Liver (tissue), 9 donors: ENCODE measurements around the gene FAM9B. TPM values are rescaled to one million over a fixed set of nuclear protein-coding genes. Genes with fewer than 3 reads are reported as not detected.

Source experiments
- DNase-seq: peaks from one replicate; pipeline ENCODE4 v3.0.0-alpha.2; 2017; ENCODE audit warnings: low spot score
- H3K27ac ChIP-seq, 2 donors: one replicate each; pipeline ENCODE4 v1.7.0; 2013; ENCODE audit warnings: inconsistent platforms in 2 of 2, low read length in 2 of 2, control low read depth in 1 of 2, low read depth in 1 of 2, mild to moderate bottlenecking in 1 of 2
- H3K27me3 ChIP-seq, 4 donors: one replicate each; pipeline versions ENCODE4 v1.6.1 to v1.7.0; 2013; ENCODE audit warnings: low read length in 3 of 4, inconsistent platforms in 1 of 4, mild to moderate bottlenecking in 1 of 4, moderate library complexity in 1 of 4; ENCODE audit not compliant: control insufficient read depth in 4 of 4, insufficient read depth in 4 of 4
- H3K36me3 ChIP-seq, 4 donors: one replicate each; pipeline versions ENCODE4 v1.6.1 to v1.7.0; 2013; ENCODE audit warnings: low read length in 3 of 4, mild to moderate bottlenecking in 3 of 4, low read depth in 1 of 4, moderate library complexity in 1 of 4; ENCODE audit not compliant: control insufficient read depth in 4 of 4, insufficient read depth in 3 of 4
- H3K4me1 ChIP-seq, 4 donors: one replicate each; pipeline versions ENCODE4 v1.6.1 to v1.7.0; 2013; ENCODE audit warnings: low read length in 3 of 4, mild to moderate bottlenecking in 3 of 4, moderate library complexity in 1 of 4; ENCODE audit not compliant: control insufficient read depth in 4 of 4, insufficient read depth in 4 of 4
- H3K4me3 ChIP-seq, 3 donors: one replicate each; pipeline versions ENCODE4 v1.6.1 to v1.7.0; 2013; ENCODE audit warnings: low read length in 3 of 3, control low read depth in 1 of 3, low read depth in 1 of 3, mild to moderate bottlenecking in 1 of 3
- H3K9ac ChIP-seq, 2 donors: one replicate each; pipeline ENCODE4 v1.7.0; 2013; ENCODE audit warnings: low read length in 2 of 2, mild to moderate bottlenecking in 2 of 2, moderate library complexity in 2 of 2, control low read depth in 1 of 2, low read depth in 1 of 2
- H3K9me3 ChIP-seq, 4 donors: one replicate each; pipeline versions ENCODE4 v1.6.1 to v1.7.0; 2013; ENCODE audit warnings: low read length in 3 of 4; ENCODE audit not compliant: control insufficient read depth in 4 of 4
- ATF3 ChIP-seq: IDR thresholded peaks from 2 replicates; pipeline ENCODE4 v1.6.1; 2016; ENCODE audit warnings: antibody characterized with exemption
- EGR1 ChIP-seq, 2 donors: IDR thresholded peaks; 2 replicates each; pipeline ENCODE4 v1.6.1; 2016 to 2018; ENCODE audit warnings: antibody characterized with exemption in 2 of 2, low read depth in 2 of 2
- FOXA1 ChIP-seq: IDR thresholded peaks from 2 replicates; pipeline ENCODE4 v1.6.1; 2016; ENCODE audit warnings: antibody characterized with exemption
- GABPA ChIP-seq, 2 donors: IDR thresholded peaks in 1 of 2; conservative IDR thresholded peaks in 1 of 2; 2 replicates each; pipeline ENCODE4 v1.6.1; 2016; ENCODE audit warnings: antibody characterized with exemption in 2 of 2, mild to moderate bottlenecking in 1 of 2, moderate library complexity in 1 of 2
- HNF4A ChIP-seq, 2 donors: conservative IDR thresholded peaks; 2 replicates each; pipeline ENCODE4 v1.6.1; 2016; ENCODE audit warnings: antibody characterized with exemption in 2 of 2, mild to moderate bottlenecking in 2 of 2
- JUND ChIP-seq, 2 donors: IDR thresholded peaks; 2 replicates each; pipeline ENCODE4 v1.6.1; 2016; ENCODE audit warnings: antibody characterized with exemption in 2 of 2
- REST ChIP-seq: IDR thresholded peaks from 2 replicates; pipeline ENCODE4 v1.6.1; 2016; ENCODE audit warnings: antibody characterized with exemption, mild to moderate bottlenecking
- WGBS: extraction: QIAGEN DNeasy Blood & Tissue Kit; methylation state at CpG from one replicate; pipeline ENCODE4 v1.1.7; 2013; 5-methylcytosine and 5-hydroxymethylcytosine counted together
- polyA plus RNA-seq, 2 donors: library from polyadenylated mRNA; stranded (reverse) in 1 of 2; unstranded in 1 of 2; fragments of 200-250 nt in 1 of 2; fragments of >200 nt in 1 of 2; fragmentation: Nextera tagmentation in 1 of 2; extraction: Ambion mirVana in 1 of 2; gene quantifications; one replicate each; pipeline versions ENCODE4 v1.2.1 to v1.2.3, GENCODE V29; 2013 to 2015
- total RNA-seq, 2 donors: library from RNA; depleted of rRNA; stranded (reverse); fragments of >200 nt; gene quantifications; one replicate each; pipeline ENCODE4 v1.2.3, GENCODE V29; 2014
- TF ChIP-seq, protein P1 (sequence below): IDR thresholded peaks from 2 replicates; pipeline ENCODE4 v1.6.1; 2016; ENCODE audit warnings: antibody characterized with exemption
- donor health status: healthy.
- donor health status: healthy.
- donor health status: healthy.
- donor health status: healthy.
- donor health status: healthy.

FAM9B gene
- total and polyA plus RNA-seq, 4 donors: 0.25 to 0.38 (median 0.38) TPM; not detected in 1

DNA sequence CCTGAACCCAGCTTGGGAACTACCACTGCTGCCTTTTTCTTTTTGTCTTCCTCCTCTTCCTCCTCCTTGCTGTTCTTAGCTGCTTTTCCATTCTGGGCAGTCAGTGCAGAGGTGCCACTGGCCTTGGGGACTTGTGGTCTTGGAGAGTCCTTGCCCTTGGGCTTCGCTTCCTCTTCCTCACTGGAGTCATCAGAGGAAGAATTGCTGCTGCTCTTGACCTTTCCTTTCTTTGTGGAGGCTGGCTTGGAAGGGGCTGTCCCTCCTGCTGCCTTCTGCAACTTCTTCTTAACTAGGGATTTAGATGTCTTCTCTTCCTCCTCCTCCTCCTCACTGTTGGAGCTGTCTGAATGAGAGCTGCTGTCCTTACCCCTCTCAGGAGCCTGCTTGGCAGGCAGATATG, 53.2 kb downstream of the FAM9B start:
- Histone ChIP-seq H3K4me1 (no peaks in the 10 kb centered on the region), H3K4me3 (no peak overlapping the region), H3K9ac (no peak overlapping the region), H3K36me3 (no peaks in the 10 kb centered on the region), H3K27ac (no peak overlapping the region), H3K9me3 (no peaks in the 10 kb centered on the region), H3K27me3 (no peaks in the 10 kb centered on the region)
- WGBS: 93% methylated on average over 1 of the region's 1 CpG
- TF ChIP-seq EGR1 (IDR thresholded peaks at IDR 0.05; ENCODE audit: low read depth in 2 of 2): no peak
- no peak for TF ChIP-seq FOXA1
- no peak for TF ChIP-seq JUND (IDR thresholded peaks at IDR 0.05)
- no peak for TF ChIP-seq HNF4A (conservative IDR thresholded peaks at IDR 0.05)
- TF ChIP-seq, protein P1, sequence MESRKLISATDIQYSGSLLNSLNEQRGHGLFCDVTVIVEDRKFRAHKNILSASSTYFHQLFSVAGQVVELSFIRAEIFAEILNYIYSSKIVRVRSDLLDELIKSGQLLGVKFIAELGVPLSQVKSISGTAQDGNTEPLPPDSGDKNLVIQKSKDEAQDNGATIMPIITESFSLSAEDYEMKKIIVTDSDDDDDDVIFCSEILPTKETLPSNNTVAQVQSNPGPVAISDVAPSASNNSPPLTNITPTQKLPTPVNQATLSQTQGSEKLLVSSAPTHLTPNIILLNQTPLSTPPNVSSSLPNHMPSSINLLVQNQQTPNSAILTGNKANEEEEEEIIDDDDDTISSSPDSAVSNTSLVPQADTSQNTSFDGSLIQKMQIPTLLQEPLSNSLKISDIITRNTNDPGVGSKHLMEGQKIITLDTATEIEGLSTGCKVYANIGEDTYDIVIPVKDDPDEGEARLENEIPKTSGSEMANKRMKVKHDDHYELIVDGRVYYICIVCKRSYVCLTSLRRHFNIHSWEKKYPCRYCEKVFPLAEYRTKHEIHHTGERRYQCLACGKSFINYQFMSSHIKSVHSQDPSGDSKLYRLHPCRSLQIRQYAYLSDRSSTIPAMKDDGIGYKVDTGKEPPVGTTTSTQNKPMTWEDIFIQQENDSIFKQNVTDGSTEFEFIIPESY: no peak
- no peak for TF ChIP-seq ATF3
- TF ChIP-seq GABPA (IDR thresholded peaks at IDR 0.05 in 1 of 2, conservative IDR thresholded peaks at IDR 0.05 in 1 of 2): no peak
- TF ChIP-seq REST: no peak
- DNase-seq: no peak

Other genes with a start within 250 kb of the FAM9B start
- under 1 TPM in 1 of 2 donors, not detected in 1; 0.51 TPM for gene FAM9A, start 232.7 kb downstream of the FAM9B start, total RNA-seq
- gene FAM9A, start 232.7 kb downstream of the FAM9B start, polyA plus RNA-seq: not detected